Mucosa of descending colon (tissue), 3 donors: ENCODE measurements around the gene NFIL3. TPM values are rescaled to one million over a fixed set of nuclear protein-coding genes. Genes with fewer than 3 reads are reported as not detected.

Experiments
- ATAC-seq: fragments of 200-7000 bp; cut with Tn5 transposase; one replicate; pipeline ENCODE4 v1.9.1; 2020; ENCODE audit warnings: mild to moderate bottlenecking, moderate library complexity
- DNase-seq, 3 donors: peaks; one replicate each; pipeline ENCODE4 v3.0.0-alpha.2; 2020
- H3K36me3 ChIP-seq: fragments of 200-600 bp; one replicate; pipeline ENCODE4 v1.8.0; 2021; ENCODE audit warnings: low read depth, mild to moderate bottlenecking
- H3K4me1 ChIP-seq: fragments of 200-600 bp; one replicate; pipeline ENCODE4 v1.8.0; 2021; ENCODE audit warnings: low read depth, mild to moderate bottlenecking
- H3K4me3 ChIP-seq: fragments of 200-600 bp; one replicate; pipeline ENCODE4 v1.8.0; 2021; ENCODE audit warnings: mild to moderate bottlenecking
- H3K9me3 ChIP-seq: fragments of 200-600 bp; one replicate; pipeline ENCODE4 v1.8.0; 2021; ENCODE audit warnings: mild to moderate bottlenecking
- intact Hi-C, 2 donors: fragments of 100-400 bp; cut with DNase I in 1 of 2; cut with micrococcal nuclease in 1 of 2; formaldehyde crosslinking; loops; one replicate each; pipeline versions ENCODE4 v1.11.0 to v1.11.1; 2022; cut with DNase I, micrococcal nuclease
- total RNA-seq, 3 donors: library from RNA; stranded (reverse); fragmentation: NEBNext Ultra II Directional in 2 of 3; extraction: Animal tissue kit (Norgen Biotek cat#: 25700) in 2 of 3; gene quantifications; one replicate each; pipeline versions ENCODE4 v1.2.1 to v1.2.4, GENCODE V29; 2021 to 2023
- TF ChIP-seq, protein P1 (sequence below): fragments of 200-600 bp; IDR thresholded peaks from one replicate; pipeline ENCODE4 v1.8.0; 2022; ENCODE audit warnings: antibody characterized with exemption, mild to moderate bottlenecking
- donor health status: DM: no; HTN: no; CAD: no; lungs with moderate emphysema.
- donor health status: DM: no; HTN: no; CAD: no.
- donor health status: DM: no; HTN: yes; CAD: no.

NFIL3 gene
- total RNA-seq, 3 donors from 2014 or later: 17.7 to 41.9 (median 20.6) TPM

DNA sequence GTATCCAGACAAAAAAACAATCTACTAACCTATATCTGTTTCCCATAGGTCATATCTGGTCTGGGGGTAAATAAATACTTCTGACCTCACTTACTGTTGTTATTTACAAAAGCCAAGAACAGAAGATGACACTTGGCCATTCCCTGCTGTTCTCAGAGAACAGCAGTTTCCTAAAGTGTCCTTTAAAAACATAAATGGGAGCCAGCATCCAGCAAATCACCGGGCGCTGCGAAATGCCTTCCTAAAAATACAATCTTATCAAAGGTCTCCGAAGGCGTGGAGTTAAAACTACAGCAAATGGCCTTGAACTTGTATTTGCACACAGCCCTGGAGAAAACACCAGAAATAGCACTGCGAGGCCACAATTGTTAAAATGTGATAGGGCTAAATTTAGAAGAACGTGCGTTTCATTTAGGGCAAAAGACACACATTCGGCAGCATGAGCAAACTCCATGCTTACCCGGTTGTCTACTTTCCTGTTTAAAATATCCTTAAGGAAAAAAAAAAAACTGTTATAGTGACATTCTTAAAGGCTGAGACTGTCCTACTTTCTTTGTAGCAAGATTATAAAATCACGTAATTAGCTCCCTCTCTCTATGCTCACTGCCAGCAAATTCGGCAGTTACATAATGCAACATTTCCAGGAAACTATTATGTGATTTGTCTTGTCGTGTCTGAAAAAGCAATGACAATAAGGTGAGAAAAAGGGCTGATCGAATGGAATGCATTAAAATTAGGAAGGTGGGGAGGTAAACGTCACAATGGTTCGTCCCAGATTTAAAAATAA lies 1.5 kb downstream of the NFIL3 start:
- no peaks in the 10 kb centered on the region for H3K9me3 ChIP-seq
- peaks cover 27% of the 10 kb centered on the region for H3K4me1 ChIP-seq
- DNase-seq (peak in 1 of 3 donors; percentile 41), ATAC-seq (no peak)
- no peaks in the 10 kb centered on the region for H3K36me3 ChIP-seq
- H3K4me3 ChIP-seq: no peak overlapping the region
- intact Hi-C loops: loop anchor here (10.0 kb wide), 3 partner anchors 227 to 507 kb away; no protein-coding TSS in a partner anchor
- TF ChIP-seq, protein P1, sequence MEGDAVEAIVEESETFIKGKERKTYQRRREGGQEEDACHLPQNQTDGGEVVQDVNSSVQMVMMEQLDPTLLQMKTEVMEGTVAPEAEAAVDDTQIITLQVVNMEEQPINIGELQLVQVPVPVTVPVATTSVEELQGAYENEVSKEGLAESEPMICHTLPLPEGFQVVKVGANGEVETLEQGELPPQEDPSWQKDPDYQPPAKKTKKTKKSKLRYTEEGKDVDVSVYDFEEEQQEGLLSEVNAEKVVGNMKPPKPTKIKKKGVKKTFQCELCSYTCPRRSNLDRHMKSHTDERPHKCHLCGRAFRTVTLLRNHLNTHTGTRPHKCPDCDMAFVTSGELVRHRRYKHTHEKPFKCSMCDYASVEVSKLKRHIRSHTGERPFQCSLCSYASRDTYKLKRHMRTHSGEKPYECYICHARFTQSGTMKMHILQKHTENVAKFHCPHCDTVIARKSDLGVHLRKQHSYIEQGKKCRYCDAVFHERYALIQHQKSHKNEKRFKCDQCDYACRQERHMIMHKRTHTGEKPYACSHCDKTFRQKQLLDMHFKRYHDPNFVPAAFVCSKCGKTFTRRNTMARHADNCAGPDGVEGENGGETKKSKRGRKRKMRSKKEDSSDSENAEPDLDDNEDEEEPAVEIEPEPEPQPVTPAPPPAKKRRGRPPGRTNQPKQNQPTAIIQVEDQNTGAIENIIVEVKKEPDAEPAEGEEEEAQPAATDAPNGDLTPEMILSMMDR: no peak

GRCh38 chr9:91421128-91421765 lies 2.4 kb downstream of the NFIL3 start:
- H3K4me3 ChIP-seq: peak overlapping the region; percentile 19
- intact Hi-C loops: loop anchor here (10.0 kb wide), 3 partner anchors 226 to 506 kb away; no protein-coding TSS in a partner anchor
- ATAC-seq: no peak
- H3K4me1 ChIP-seq: peaks cover 27% of the 10 kb centered on the region
- H3K36me3 ChIP-seq: no peaks in the 10 kb centered on the region
- TF ChIP-seq, protein P1: no peak
- DNase-seq: peak; percentile 51 to 67 (median 64)
- no peaks in the 10 kb centered on the region for H3K9me3 ChIP-seq

DNA sequence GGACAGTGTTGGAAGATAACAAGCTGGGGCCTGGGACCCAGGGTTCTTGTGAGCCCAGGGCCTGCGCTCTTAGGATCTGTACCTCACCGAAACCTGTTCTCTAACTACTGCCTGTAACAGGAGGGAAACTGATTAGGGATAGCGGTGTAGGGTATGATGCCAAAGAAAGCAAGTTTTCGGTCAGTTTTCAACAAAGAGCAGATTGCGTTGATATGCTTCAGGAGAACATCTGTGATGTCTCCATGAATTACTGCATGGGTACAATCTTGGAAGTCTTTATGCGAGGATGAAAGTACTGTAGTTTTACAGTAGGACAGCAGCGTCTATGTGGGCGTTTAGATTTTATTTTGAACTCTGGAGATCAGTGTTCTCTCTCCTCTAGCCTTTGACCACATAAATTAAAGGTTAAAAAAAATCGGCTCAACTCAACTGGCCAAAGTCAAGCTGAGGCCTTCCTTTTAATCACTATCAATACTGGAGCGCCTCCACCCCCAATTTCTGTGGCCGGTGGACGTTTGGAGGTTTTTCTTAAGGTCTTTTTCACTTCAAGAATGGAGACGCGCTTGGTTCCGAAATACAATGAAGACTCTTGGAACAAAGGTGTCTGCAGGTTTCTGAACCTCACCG lies 3.0 kb downstream of the NFIL3 start:
- H3K4me1 ChIP-seq: peaks cover 27% of the 10 kb centered on the region
- H3K4me3 ChIP-seq: no peak overlapping the region
- ATAC-seq: no peak
- DNase-seq: no peak
- intact Hi-C loops: loop anchor here (10.0 kb wide), 3 partner anchors 226 to 506 kb away; no protein-coding TSS in a partner anchor
- H3K9me3 ChIP-seq: no peaks in the 10 kb centered on the region
- no peaks in the 10 kb centered on the region for H3K36me3 ChIP-seq
- TF ChIP-seq, protein P1: no peak

GRCh38 chr9:91419222-91420191 lies 4.1 kb downstream of the NFIL3 start:
- intact Hi-C loops: loop anchor here (10.0 kb wide), 3 partner anchors 225 to 505 kb away; no protein-coding TSS in a partner anchor
- ATAC-seq (peak; percentile 31), DNase-seq (peak in 1 of 3 donors; percentile 29)
- Histone ChIP-seq H3K9me3 (no peaks in the 10 kb centered on the region), H3K4me3 (no peak overlapping the region), H3K4me1 (peaks cover 20% of the 10 kb centered on the region), H3K36me3 (no peaks in the 10 kb centered on the region)
- TF ChIP-seq, protein P1: no peak

DNA sequence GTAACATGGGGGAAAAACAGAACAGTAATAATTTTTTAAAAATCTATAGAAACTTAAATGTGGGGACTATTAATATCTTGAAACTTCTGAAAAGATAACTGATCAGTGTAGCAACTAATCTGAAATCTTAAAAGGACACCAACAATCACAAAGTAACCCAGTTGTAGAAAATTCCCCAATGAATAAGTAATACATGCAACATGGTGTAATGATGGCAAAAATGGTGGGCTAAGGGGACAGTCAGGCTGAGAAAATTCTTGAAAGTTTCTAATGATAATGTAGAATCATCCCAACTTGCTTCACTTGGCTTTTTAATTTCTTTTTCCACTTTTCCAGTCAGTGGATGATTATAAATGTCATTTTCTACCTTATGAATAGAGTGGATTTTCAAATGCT lies 5.4 kb downstream of the NFIL3 start:
- Histone ChIP-seq H3K9me3 (no peaks in the 10 kb centered on the region), H3K36me3 (no peaks in the 10 kb centered on the region), H3K4me3 (no peak overlapping the region), H3K4me1 (peaks cover 22% of the 10 kb centered on the region)
- TF ChIP-seq, protein P1: no peak
- intact Hi-C loops: no loop called here
- ATAC-seq: no peak
- no peak for DNase-seq
